ENCODE measurements around the gene CRYBB3. TPM values are rescaled to one million over a fixed set of nuclear protein-coding genes. Genes with fewer than 3 reads are reported as not detected.

CRYBB3 gene
- total RNA-seq, 1 donor from 2014 or later = 1.0 TPM

DNA sequence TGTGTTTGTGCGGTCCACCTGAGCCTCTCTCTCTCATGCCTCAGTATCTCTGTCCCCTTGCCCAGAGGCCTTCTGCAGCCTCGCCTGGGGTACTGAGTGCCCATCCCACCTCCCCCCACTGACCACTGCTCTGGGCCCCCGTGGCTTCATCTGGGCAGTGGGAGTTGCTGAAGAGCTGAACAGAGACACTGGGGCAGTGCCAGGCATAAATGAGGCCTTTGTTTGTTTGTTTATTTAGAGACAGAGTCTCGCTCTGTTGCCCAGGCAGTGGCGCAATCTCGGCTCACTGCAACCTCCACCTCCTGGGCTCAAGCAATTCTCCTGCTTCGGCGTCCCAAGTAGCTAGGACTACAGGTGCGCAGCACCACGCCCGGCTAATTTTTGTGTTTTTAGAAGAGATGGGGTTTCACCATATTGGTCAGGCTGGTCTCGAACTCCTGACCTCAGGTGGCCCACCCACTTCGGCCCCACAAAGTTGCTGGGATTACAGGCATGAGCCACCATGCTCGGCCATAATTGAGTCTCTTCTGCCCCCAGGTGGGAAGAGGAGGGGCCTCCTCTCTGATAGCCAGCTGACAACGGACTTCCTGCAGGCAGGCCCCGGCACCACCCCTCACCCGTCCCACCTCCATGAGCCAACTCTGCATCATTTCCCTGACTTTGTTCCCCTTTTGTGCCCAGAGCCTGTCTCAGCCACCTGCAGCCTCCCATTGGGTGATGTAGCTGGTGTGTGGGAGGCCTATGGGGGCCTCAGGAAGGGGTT lies 9.3 kb downstream of the CRYBB3 start:
- Mint-ChIP-seq H3K27me3 (no peaks in the 10 kb centered on the region), H3K4me1 (ENCODE audit: low read depth) (no peaks in the 10 kb centered on the region), H3K9me3 (ENCODE audit: low read depth) (peaks cover 9% of the 10 kb centered on the region), H3K36me3 (ENCODE audit: insufficient read depth) (peaks cover 12% of the 10 kb centered on the region), H3K4me3 (ENCODE audit: low read depth) (no peak overlapping the region), H3K27ac (no peak overlapping the region)
- TF ChIP-seq, protein P1, sequence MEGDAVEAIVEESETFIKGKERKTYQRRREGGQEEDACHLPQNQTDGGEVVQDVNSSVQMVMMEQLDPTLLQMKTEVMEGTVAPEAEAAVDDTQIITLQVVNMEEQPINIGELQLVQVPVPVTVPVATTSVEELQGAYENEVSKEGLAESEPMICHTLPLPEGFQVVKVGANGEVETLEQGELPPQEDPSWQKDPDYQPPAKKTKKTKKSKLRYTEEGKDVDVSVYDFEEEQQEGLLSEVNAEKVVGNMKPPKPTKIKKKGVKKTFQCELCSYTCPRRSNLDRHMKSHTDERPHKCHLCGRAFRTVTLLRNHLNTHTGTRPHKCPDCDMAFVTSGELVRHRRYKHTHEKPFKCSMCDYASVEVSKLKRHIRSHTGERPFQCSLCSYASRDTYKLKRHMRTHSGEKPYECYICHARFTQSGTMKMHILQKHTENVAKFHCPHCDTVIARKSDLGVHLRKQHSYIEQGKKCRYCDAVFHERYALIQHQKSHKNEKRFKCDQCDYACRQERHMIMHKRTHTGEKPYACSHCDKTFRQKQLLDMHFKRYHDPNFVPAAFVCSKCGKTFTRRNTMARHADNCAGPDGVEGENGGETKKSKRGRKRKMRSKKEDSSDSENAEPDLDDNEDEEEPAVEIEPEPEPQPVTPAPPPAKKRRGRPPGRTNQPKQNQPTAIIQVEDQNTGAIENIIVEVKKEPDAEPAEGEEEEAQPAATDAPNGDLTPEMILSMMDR (IDR thresholded peaks at IDR 0.05; ENCODE audit: unreplicated experiment) = no peak
- DNase-seq (ENCODE audit: low spot score, unreplicated experiment) = no peak

DNA sequence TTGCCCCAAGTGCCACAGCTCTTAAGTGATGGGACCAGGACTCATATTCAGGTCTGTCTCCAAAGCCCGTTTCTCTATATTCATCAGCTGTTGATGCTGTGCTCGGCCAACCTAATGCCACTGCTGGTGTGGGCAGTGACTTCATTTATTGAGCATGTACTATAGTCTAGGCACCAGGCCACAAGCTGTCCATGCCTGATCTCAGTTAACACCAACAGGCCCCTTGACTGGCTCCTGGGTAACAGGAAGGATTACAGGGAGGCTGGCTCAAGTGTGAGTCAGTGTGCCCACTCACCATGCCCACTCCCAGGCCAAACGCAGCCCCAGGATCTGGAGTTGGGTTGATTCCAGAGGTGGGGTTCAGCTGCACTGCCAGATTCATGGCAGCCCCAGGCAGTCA lies 11.1 kb downstream of the CRYBB3 start:
- TF ChIP-seq, protein P1 (IDR thresholded peaks at IDR 0.05; ENCODE audit: unreplicated experiment) = no peak
- Mint-ChIP-seq H3K27me3 (no peaks in the 10 kb centered on the region), H3K4me1 (ENCODE audit: low read depth) (no peaks in the 10 kb centered on the region), H3K4me3 (ENCODE audit: low read depth) (no peak overlapping the region), H3K27ac (no peak overlapping the region), H3K9me3 (ENCODE audit: low read depth) (peaks cover 12% of the 10 kb centered on the region), H3K36me3 (ENCODE audit: insufficient read depth) (peaks cover 9% of the 10 kb centered on the region)
- no peak for DNase-seq (ENCODE audit: low spot score, unreplicated experiment)

DNA sequence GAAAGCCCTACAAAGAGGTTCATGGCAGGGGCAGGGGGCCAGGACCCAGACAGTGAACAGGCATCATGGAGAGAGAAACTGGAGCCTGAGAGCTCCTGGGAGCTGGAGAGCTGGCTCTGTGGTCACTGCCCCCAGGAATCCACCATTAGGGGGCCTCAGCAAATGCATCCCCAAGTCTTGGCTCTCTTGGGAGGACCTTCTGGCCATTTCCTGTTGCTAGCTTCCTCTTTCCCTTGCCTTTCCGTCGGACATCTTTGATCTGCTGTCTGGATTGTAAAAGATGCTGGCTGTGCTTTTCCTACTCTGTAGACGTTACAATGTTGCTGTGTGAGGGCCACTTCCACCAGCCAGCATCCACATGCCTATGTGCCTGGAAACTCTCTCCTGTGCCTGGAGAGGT lies 12.7 kb downstream of the CRYBB3 start:
- Mint-ChIP-seq H3K27ac (no peak overlapping the region), H3K4me1 (ENCODE audit: low read depth) (no peaks in the 10 kb centered on the region), H3K9me3 (ENCODE audit: low read depth) (peaks cover 12% of the 10 kb centered on the region), H3K27me3 (no peaks in the 10 kb centered on the region), H3K36me3 (ENCODE audit: insufficient read depth) (peaks cover 8% of the 10 kb centered on the region), H3K4me3 (ENCODE audit: low read depth) (no peak overlapping the region)
- TF ChIP-seq, protein P1 (IDR thresholded peaks at IDR 0.05; ENCODE audit: unreplicated experiment) = no peak
- DNase-seq (ENCODE audit: low spot score, unreplicated experiment) = no peak

DNA sequence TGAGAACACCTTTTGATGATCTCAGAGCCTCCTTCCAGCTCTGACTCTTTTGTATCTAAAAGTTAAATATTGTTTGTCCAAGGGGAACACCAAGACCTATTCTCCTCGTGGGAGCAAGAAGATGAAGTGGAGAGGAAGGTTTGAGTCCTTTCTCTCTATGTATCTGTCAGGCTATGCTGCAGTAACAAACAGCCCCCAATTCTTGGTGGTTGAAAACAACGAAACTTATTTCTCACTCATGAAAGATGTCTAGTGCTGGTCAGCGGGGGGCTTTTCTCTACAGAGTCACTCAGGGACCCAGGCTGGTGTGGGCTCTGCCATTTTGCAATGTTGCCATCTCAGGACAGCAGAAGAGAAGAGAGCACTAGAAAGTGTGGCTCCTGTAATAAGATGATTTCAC lies 13.6 kb downstream of the CRYBB3 start:
- no peaks in the 10 kb centered on the region for H3K27me3 Mint-ChIP-seq
- TF ChIP-seq, protein P1 (IDR thresholded peaks at IDR 0.05; ENCODE audit: unreplicated experiment) = no peak
- H3K4me3 Mint-ChIP-seq (ENCODE audit: low read depth) = no peak overlapping the region
- no peak overlapping the region for H3K27ac Mint-ChIP-seq
- peaks cover 8% of the 10 kb centered on the region for H3K36me3 Mint-ChIP-seq (ENCODE audit: insufficient read depth)
- H3K9me3 Mint-ChIP-seq (ENCODE audit: low read depth) = peaks cover 12% of the 10 kb centered on the region
- H3K4me1 Mint-ChIP-seq (ENCODE audit: low read depth) = no peaks in the 10 kb centered on the region
- DNase-seq (ENCODE audit: low spot score, unreplicated experiment) = no peak

DNA sequence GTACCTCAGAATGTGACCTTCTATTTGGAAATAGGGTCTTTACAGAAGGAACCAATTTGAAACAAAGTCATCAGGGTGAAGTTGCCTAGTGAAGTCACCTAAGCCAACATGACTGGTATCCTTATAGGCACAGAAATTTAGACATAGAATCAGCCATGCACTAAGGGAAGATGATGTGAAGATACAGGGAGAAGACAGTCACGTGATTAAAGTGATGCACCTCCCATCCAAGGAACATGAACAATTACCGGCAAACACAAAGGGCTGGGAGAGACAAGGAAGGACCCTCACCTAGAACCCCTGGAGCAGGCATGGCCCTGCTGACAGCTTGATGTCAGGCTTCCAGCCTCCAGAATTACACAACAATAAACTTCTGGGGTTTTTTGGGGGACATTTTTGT lies 16.6 kb downstream of the CRYBB3 start:
- peaks cover 12% of the 10 kb centered on the region for H3K9me3 Mint-ChIP-seq (ENCODE audit: low read depth)
- TF ChIP-seq, protein P1 (IDR thresholded peaks at IDR 0.05; ENCODE audit: unreplicated experiment) = no peak
- H3K36me3 Mint-ChIP-seq (ENCODE audit: insufficient read depth) = peaks cover 8% of the 10 kb centered on the region
- H3K4me3 Mint-ChIP-seq (ENCODE audit: low read depth) = no peak overlapping the region
- DNase-seq (ENCODE audit: low spot score, unreplicated experiment) = no peak
- H3K4me1 Mint-ChIP-seq (ENCODE audit: low read depth) = no peaks in the 10 kb centered on the region
- H3K27ac Mint-ChIP-seq = no peak overlapping the region
- H3K27me3 Mint-ChIP-seq = peaks cover 10% of the 10 kb centered on the region

Data from progenitor cell of endocrine pancreas (in vitro differentiated cells).